ENCODE measurements around the gene IL17RD. TPM values are rescaled to one million over a fixed set of nuclear protein-coding genes. Genes with fewer than 3 reads are reported as not detected.

Gene IL17RD
- total and polyA plus RNA-seq, 2 donors (not counting 1 experiment from before 2014, with no cell fraction given), result 0.05 TPM; not detected in 1

DNA sequence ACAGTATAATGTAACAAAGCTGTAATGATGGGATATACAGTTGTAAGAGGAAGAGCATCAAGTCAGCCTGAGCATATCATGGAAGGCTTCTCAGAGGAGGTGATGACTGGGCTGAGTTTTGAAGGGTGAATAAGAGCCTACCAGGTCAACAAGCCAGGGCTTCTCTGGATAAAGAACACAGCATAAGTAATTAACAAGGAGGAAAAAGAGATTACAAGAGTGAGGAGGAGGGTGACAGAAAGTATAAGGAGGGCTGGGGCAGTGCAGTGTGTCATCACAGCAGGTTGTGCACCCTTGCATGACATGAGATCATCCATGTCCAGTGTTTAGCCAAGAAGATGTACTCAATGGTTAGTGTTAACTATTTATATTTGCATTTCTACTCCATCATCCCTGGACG lies 121.6 kb downstream of the IL17RD start:
- Histone ChIP-seq H3K9ac (ENCODE audit: low read length) (no peak overlapping the region), H3K4me2 (replicated peaks; ENCODE audit: low read depth, low read length, poor library complexity, severe bottlenecking) (no peak overlapping the region), H3K9me3 (ENCODE audit: control extremely low read depth in 1 of 3, control insufficient read depth in 2 of 3, insufficient read depth in 1 of 3, low read length in 2 of 3) (no peaks in the 10 kb centered on the region), H3K36me3 (replicated peaks in 1 of 2; ENCODE audit: control extremely low read depth in 1 of 2, control insufficient read depth in 1 of 2, extremely low read depth in 1 of 2, insufficient read depth in 2 of 2, low read length in 1 of 2) (no peaks in the 10 kb centered on the region), H3K4me1 (ENCODE audit: control insufficient read depth in 2 of 2, insufficient read depth in 2 of 2, low read length in 2 of 2) (no peaks in the 10 kb centered on the region), H3K27me3 (replicated peaks in 1 of 4; ENCODE audit: control extremely low read depth in 1 of 4, control insufficient read depth in 3 of 4, insufficient read depth in 4 of 4, low read length in 3 of 4) (peaks cover 0 to 5% (median 1%) of the 10 kb centered on the region in 4 experiments), H2AFZ (ENCODE audit: insufficient read depth, low read depth, low read length, poor library complexity, severe bottlenecking) (no peak overlapping the region), H4K20me1 (ENCODE audit: control insufficient read depth, insufficient read depth, low read length, poor library complexity, severe bottlenecking) (no peaks in the 10 kb centered on the region), H3K79me2 (ENCODE audit: control insufficient read depth, insufficient read depth, low read length) (no peaks in the 10 kb centered on the region), H3K27ac (ENCODE audit: low read length in 2 of 2) (no peak overlapping the region), H3K4me3 (ENCODE audit: control extremely low read depth in 1 of 5, extremely low read depth in 1 of 5, insufficient read depth in 1 of 5, low read depth in 2 of 5, low read length in 4 of 5) (no peak overlapping the region)
- TF ChIP-seq EZH2 (IDR thresholded peaks at IDR 0.05; ENCODE audit: borderline replicate concordance, insufficient read depth, low read depth, low read length, poor library complexity, severe bottlenecking), result no peak
- TF ChIP-seq, protein P1, sequence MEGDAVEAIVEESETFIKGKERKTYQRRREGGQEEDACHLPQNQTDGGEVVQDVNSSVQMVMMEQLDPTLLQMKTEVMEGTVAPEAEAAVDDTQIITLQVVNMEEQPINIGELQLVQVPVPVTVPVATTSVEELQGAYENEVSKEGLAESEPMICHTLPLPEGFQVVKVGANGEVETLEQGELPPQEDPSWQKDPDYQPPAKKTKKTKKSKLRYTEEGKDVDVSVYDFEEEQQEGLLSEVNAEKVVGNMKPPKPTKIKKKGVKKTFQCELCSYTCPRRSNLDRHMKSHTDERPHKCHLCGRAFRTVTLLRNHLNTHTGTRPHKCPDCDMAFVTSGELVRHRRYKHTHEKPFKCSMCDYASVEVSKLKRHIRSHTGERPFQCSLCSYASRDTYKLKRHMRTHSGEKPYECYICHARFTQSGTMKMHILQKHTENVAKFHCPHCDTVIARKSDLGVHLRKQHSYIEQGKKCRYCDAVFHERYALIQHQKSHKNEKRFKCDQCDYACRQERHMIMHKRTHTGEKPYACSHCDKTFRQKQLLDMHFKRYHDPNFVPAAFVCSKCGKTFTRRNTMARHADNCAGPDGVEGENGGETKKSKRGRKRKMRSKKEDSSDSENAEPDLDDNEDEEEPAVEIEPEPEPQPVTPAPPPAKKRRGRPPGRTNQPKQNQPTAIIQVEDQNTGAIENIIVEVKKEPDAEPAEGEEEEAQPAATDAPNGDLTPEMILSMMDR (IDR thresholded peaks at IDR 0.05), result no peak
- H3K9me3 Mint-ChIP-seq (ENCODE audit: insufficient read depth), result no peaks in the 10 kb centered on the region
- H3K27me3 Mint-ChIP-seq, result peaks cover 49% of the 10 kb centered on the region
- peaks cover 7% of the 10 kb centered on the region for H3K4me1 Mint-ChIP-seq
- no peak overlapping the region for H3K27ac Mint-ChIP-seq
- ChIA-PET CTCF (interaction anchor here (1.0 kb wide), 1 partner anchor 34 kb away, joined by 4 read pairs; no protein-coding TSS in a partner anchor), POLR2A (no interaction called here)
- WGBS (ENCODE audit: insufficient coverage), result no CpG with 5 or more reads among the region's 1 CpG
- intact Hi-C loops (cut with micrococcal nuclease), result no loop called here
- no peak for DNase-seq
- ATAC-seq (ENCODE audit: low read depth), result no peak
- H3K4me3 Mint-ChIP-seq, result no peak overlapping the region

DNA sequence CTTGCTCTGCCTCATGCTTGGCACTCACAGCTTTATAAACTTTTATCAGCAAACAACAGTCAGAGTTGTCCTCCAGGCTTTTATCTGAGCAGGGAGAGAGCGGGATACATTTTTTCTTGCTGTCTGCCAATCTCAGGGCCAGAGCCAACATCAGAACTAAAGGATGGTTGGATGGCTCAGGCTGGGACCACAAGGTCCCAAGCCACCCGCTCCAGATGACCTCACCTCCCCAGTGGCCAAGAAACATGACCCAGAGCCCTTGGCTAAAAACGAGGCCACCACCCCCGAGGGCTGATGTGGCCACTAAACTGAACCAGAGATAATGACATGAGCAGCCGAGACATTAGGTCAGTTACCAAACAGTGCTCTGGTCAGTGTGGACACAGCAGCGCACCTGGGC lies 123.5 kb downstream of the IL17RD start:
- peaks cover 43% of the 10 kb centered on the region for H3K27me3 Mint-ChIP-seq

More for the DNA sequence above, 123.5 kb downstream of the IL17RD start:
- Mint-ChIP-seq H3K9me3 (ENCODE audit: insufficient read depth) (no peaks in the 10 kb centered on the region), H3K4me1 (no peaks in the 10 kb centered on the region), H3K27ac (no peak overlapping the region), H3K4me3 (no peak overlapping the region)
- ATAC-seq (ENCODE audit: low read depth) (no peak), DNase-seq (no peak)
- intact Hi-C loops (cut with micrococcal nuclease), result no loop called here
- Histone ChIP-seq H4K20me1 (ENCODE audit: control insufficient read depth, insufficient read depth, low read length, poor library complexity, severe bottlenecking) (no peaks in the 10 kb centered on the region), H3K4me1 (ENCODE audit: control insufficient read depth in 2 of 2, insufficient read depth in 2 of 2, low read length in 2 of 2) (no peaks in the 10 kb centered on the region), H3K4me2 (replicated peaks; ENCODE audit: low read depth, low read length, poor library complexity, severe bottlenecking) (no peak overlapping the region), H3K9ac (ENCODE audit: low read length) (no peak overlapping the region), H3K4me3 (ENCODE audit: control extremely low read depth in 1 of 5, extremely low read depth in 1 of 5, insufficient read depth in 1 of 5, low read depth in 2 of 5, low read length in 4 of 5) (no peak overlapping the region), H3K27ac (ENCODE audit: low read length in 2 of 2) (no peak overlapping the region), H3K9me3 (ENCODE audit: control extremely low read depth in 1 of 3, control insufficient read depth in 2 of 3, insufficient read depth in 1 of 3, low read length in 2 of 3) (no peaks in the 10 kb centered on the region), H3K36me3 (replicated peaks in 1 of 2; ENCODE audit: control extremely low read depth in 1 of 2, control insufficient read depth in 1 of 2, extremely low read depth in 1 of 2, insufficient read depth in 2 of 2, low read length in 1 of 2) (no peaks in the 10 kb centered on the region), H3K79me2 (ENCODE audit: control insufficient read depth, insufficient read depth, low read length) (no peaks in the 10 kb centered on the region), H2AFZ (ENCODE audit: insufficient read depth, low read depth, low read length, poor library complexity, severe bottlenecking) (no peak overlapping the region), H3K27me3 (replicated peaks in 1 of 4; ENCODE audit: control extremely low read depth in 1 of 4, control insufficient read depth in 3 of 4, insufficient read depth in 4 of 4, low read length in 3 of 4) (peaks cover 0 to 8% (median 2%) of the 10 kb centered on the region in 4 experiments)
- CTCF ChIA-PET, result no interaction called here
- TF ChIP-seq, protein P1 (IDR thresholded peaks at IDR 0.05), result no peak
- TF ChIP-seq EZH2 (IDR thresholded peaks at IDR 0.05; ENCODE audit: borderline replicate concordance, insufficient read depth, low read depth, low read length, poor library complexity, severe bottlenecking), result no peak
- POLR2A ChIA-PET, result no interaction called here
- 77% methylated on average over 4 of the region's 6 CpGs for WGBS (ENCODE audit: insufficient coverage)

Other genes starting within 250 kb of the IL17RD start
- not detected in 2 replicates for gene SPATA12, start 104.7 kb downstream of the IL17RD start, total RNA-seq
- gene SPATA12, start 104.7 kb downstream of the IL17RD start, polyA plus RNA-seq, result not detected in 2 replicates
- 0.39 and 0.90 TPM in 2 replicates for gene HESX1, start 34.6 kb upstream of the IL17RD start, total RNA-seq
- gene HESX1, start 34.6 kb upstream of the IL17RD start, polyA plus RNA-seq, result 1.2 and 2.1 TPM in 2 replicates
- gene APPL1, start 62.4 kb upstream of the IL17RD start, total RNA-seq, result 59.8 and 69.5 TPM in 2 replicates
- 25.5 and 39.5 TPM in 2 replicates for gene APPL1, start 62.4 kb upstream of the IL17RD start, polyA plus RNA-seq
- not detected in 2 replicates for gene ASB14, start 127.3 kb upstream of the IL17RD start, total RNA-seq
- not detected in 2 replicates for gene ASB14, start 127.3 kb upstream of the IL17RD start, polyA plus RNA-seq

All from B cell (primary cell).